AG04449 (cell line): ENCODE data around the gene MNX1.

Source experiments
- CTCF ChIA-PET: fragments of 350-600 bp; formaldehyde crosslinking; extraction: SDS; loops from one replicate; lab custom pipeline; 2021; ENCODE audit warnings: antibody characterized with exemption; lab: Yijun Ruan, JAX
- POLR2A ChIA-PET: fragments of 400-600, 350-600 bp; formaldehyde crosslinking; extraction: SDS; loops from one replicate; lab custom pipeline; 2020; ENCODE audit warnings: antibody characterized with exemption, inconsistent platforms; lab: Yijun Ruan, JAX
- DNase-seq: peaks from one replicate; pipeline ENCODE4 v3.0.0-alpha.2; 2010; ENCODE audit warnings: low read depth, low spot score
- H3K4me3 ChIP-seq: 2 replicates; pipeline ENCODE4 v1.5.1; 2011; ENCODE audit warnings: low read depth, mild to moderate bottlenecking, control low read depth, low read length
- CTCF ChIP-seq: IDR thresholded peaks from one replicate; pipeline ENCODE4 v1.5.1; 2011; ENCODE audit warnings: mild to moderate bottlenecking, moderate library complexity, low read length, control low read depth, inconsistent platforms; ENCODE audit not compliant: insufficient read depth; ENCODE audit errors: missing control alignments

MNX1 gene

GRCh38 chr7:157005456-157006204 is 4.8 kb downstream of the MNX1 start:
- DNase-seq, result no peak
- ChIA-PET CTCF (no interaction called here), POLR2A (no interaction called here)
- H3K4me3 ChIP-seq, result no peak overlapping the region
- TF ChIP-seq CTCF, result no peak

DNA sequence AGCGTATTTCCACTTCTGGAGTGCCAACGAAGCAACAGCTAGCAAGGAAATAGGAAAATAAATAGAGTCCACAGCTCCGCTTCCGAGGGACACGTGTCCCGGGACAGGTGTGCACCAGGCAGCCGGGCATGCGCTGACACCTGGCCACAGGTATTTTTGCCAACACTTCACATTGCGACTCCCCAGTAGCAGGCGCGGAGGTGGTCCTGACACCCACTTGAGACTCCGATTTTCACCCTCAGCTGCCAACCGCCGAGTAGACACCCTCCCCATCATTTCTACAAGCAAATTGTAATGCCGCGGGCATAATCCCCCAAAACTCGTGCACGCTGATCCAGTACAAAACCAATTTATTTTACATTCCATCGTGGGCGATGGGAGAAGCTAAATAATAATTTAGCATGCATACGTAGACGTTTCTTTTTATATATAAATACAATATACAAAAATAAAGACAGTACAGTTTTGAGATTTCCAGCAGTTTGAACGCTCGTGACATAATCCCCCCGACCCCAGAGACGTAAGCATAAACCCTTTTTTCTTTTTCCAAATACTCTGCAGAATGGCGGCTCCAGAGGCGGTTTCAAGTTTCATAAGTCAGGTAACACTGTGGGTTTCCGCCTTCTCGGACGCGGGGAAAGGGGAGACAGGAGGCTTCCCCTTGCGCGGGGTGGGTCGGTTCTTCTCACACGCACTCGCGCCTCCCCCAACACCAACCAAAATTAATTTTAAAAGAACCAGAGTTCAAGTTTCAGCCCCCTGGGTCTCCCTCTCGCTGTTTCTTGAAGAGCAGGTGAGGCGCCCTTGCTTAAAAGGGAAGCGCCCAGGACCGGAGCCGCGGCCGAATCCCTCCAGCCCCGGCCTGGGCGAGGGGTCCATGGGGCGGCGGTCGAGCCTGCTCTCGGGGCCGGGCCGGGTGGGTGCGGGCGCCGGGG is 5.7 kb downstream of the MNX1 start:
- TF ChIP-seq CTCF, result no peak
- DNase-seq, result no peak
- CTCF ChIA-PET, result no interaction called here
- POLR2A ChIA-PET, result no interaction called here
- H3K4me3 ChIP-seq, result no peak overlapping the region

- DNase-seq, result no peak
- no peak for TF ChIP-seq CTCF
- no peak overlapping the region for H3K4me3 ChIP-seq
- POLR2A ChIA-PET, result no interaction called here
- CTCF ChIA-PET, result no interaction called here
Observed at GRCh38 chr7:157003756-157004520, 6.5 kb downstream of the MNX1 start.

- DNase-seq, result no peak
- no peak overlapping the region for H3K4me3 ChIP-seq
- no peak for TF ChIP-seq CTCF
- POLR2A ChIA-PET, result no interaction called here
- CTCF ChIA-PET, result no interaction called here
Observed at GRCh38 chr7:157003445-157003755, 7.1 kb downstream of the MNX1 start.

GRCh38 chr7:157002819-157003421 is 7.5 kb downstream of the MNX1 start:
- H3K4me3 ChIP-seq, result no peak overlapping the region
- CTCF ChIA-PET, result interaction anchor here (0.6 to 1.0 kb wide), 2 partner anchors 30 to 33 kb away, joined by 3 read pairs; no protein-coding TSS in a partner anchor
- DNase-seq, result no peak
- POLR2A ChIA-PET, result no interaction called here
- TF ChIP-seq CTCF, result no peak
